GM23338 (cell line): ENCODE measurements around the gene TMC2. TPM values are rescaled to one million over a fixed set of nuclear protein-coding genes. Genes with fewer than 3 reads are reported as not detected.

ENCODE experiments used
- ATAC-seq: fragments of 200-7000 bp; cut with Tn5 transposase; 3 replicates; pipeline ENCODE4 v1.9.1; 2020
- DNase-seq: peaks from one replicate; pipeline ENCODE4 v3.0.0-alpha.2; 2015; ENCODE audit warnings: low spot score
- H2AFZ ChIP-seq: fragments of 200-600 bp; sonication (generic); 2 replicates; pipeline ENCODE4 v1.8.0; 2016; ENCODE audit warnings: antibody characterized with exemption, mild to moderate bottlenecking, moderate library complexity
- H3F3A ChIP-seq: fragments of 200-600 bp; sonication (generic); replicated peaks from 2 replicates; pipeline ENCODE4 v1.8.0; 2017; ENCODE audit warnings: antibody characterized with exemption, mixed run types, low read depth
- H3K27ac ChIP-seq: fragments of 200-600 bp; sonication (generic); 2 replicates; pipeline ENCODE4 v1.6.1; 2016; ENCODE audit warnings: low read depth
- H3K27me3 ChIP-seq: fragments of 200-600 bp; sonication (generic); 2 replicates; pipeline ENCODE4 v1.8.0; 2016; ENCODE audit warnings: mild to moderate bottlenecking, mixed run types, moderate library complexity; ENCODE audit not compliant: insufficient read depth
- H3K36me3 ChIP-seq: fragments of 200-600 bp; sonication (generic); 2 replicates; pipeline ENCODE4 v1.8.0; 2016; ENCODE audit warnings: mild to moderate bottlenecking; ENCODE audit not compliant: insufficient read depth
- H3K4me1 ChIP-seq: fragments of 200-600 bp; sonication (generic); 2 replicates; pipeline ENCODE4 v1.8.0; 2016; ENCODE audit warnings: mild to moderate bottlenecking, moderate library complexity; ENCODE audit not compliant: insufficient read depth
- H3K4me2 ChIP-seq: fragments of 200-600 bp; sonication (generic); 2 replicates; pipeline ENCODE4 v1.7.1; 2017; ENCODE audit warnings: mixed run types
- H3K4me3 ChIP-seq: fragments of 200-600 bp; sonication (generic); 2 replicates; pipeline ENCODE4 v1.6.1; 2016; ENCODE audit warnings: mixed run types
- H3K79me2 ChIP-seq: fragments of 200-600 bp; sonication (generic); replicated peaks from 2 replicates; pipeline ENCODE4 v1.8.0; 2017; ENCODE audit warnings: mild to moderate bottlenecking; ENCODE audit not compliant: insufficient read depth
- H3K9me2 ChIP-seq: fragments of 200-600 bp; sonication (generic); 2 replicates; pipeline ENCODE4 v1.8.0; 2017; ENCODE audit not compliant: insufficient read depth
- H4K20me1 ChIP-seq: fragments of 200-600 bp; sonication (generic); replicated peaks from 2 replicates; pipeline ENCODE4 v1.8.0; 2017; ENCODE audit warnings: mild to moderate bottlenecking; ENCODE audit not compliant: insufficient read depth
- H3K27ac Mint-ChIP-seq: 2 replicates; pipeline ENCODE4 v1.8.0; 2020; ENCODE audit warnings: inconsistent platforms, mild to moderate bottlenecking, moderate library complexity, mixed read lengths
- H3K27me3 Mint-ChIP-seq: 3 replicates; pipeline ENCODE4 v1.8.0; 2022; ENCODE audit warnings: low read depth, mild to moderate bottlenecking, moderate library complexity, mixed read lengths, inconsistent platforms; ENCODE audit not compliant: insufficient read depth, poor library complexity
- H3K36me3 Mint-ChIP-seq: 3 replicates; pipeline ENCODE4 v1.8.0; 2021; ENCODE audit warnings: low read depth, mild to moderate bottlenecking, inconsistent platforms, moderate library complexity, mixed read lengths
- H3K4me1 Mint-ChIP-seq: 3 replicates; pipeline ENCODE4 v1.8.0; 2020; ENCODE audit warnings: mild to moderate bottlenecking, inconsistent platforms, mixed read lengths
- H3K4me3 Mint-ChIP-seq: 3 replicates; pipeline ENCODE4 v1.8.0; 2021; ENCODE audit warnings: moderate library complexity, mild to moderate bottlenecking, inconsistent platforms, mixed read lengths
- H3K9me3 Mint-ChIP-seq: 3 replicates; pipeline ENCODE4 v1.8.0; 2020; ENCODE audit warnings: moderate library complexity, mild to moderate bottlenecking, inconsistent platforms, mixed read lengths
- CREB1 ChIP-seq: fragments of 250-450 bp; sonication (Bioruptor Pico); IDR thresholded peaks from 2 replicates; pipeline ENCODE4 v1.5.0; 2020; ENCODE audit warnings: low read depth, mild to moderate bottlenecking, moderate library complexity
- EZH2 ChIP-seq: fragments of 200-600 bp; sonication (generic); IDR thresholded peaks from one replicate; pipeline ENCODE4 v1.8.0; 2017; ENCODE audit warnings: antibody characterized with exemption, mild to moderate bottlenecking, low read depth; ENCODE audit not compliant: unreplicated experiment
- EZH2phosphoT487 ChIP-seq: fragments of 200-600 bp; sonication (generic); IDR thresholded peaks from one replicate; pipeline ENCODE4 v1.8.1; 2018; ENCODE audit warnings: antibody characterized with exemption; ENCODE audit not compliant: unreplicated experiment
- JUNB ChIP-seq: IDR thresholded peaks from one replicate; pipeline ENCODE4 v1.6.1; 2016; ENCODE audit warnings: antibody characterized with exemption; ENCODE audit not compliant: unreplicated experiment
- NANOG ChIP-seq: IDR thresholded peaks from 2 replicates; pipeline ENCODE4 v1.6.1; 2016; ENCODE audit warnings: antibody characterized with exemption, borderline replicate concordance
- POLR2AphosphoS5 ChIP-seq: IDR thresholded peaks from 2 replicates; pipeline ENCODE4 v1.6.1; 2016; ENCODE audit warnings: antibody characterized with exemption, low read depth
- STAT1 ChIP-seq: IDR thresholded peaks from one replicate; pipeline ENCODE4 v1.6.1; 2016; ENCODE audit warnings: antibody characterized with exemption; ENCODE audit not compliant: unreplicated experiment
- ZNF114 ChIP-seq: fragments of 250-450 bp; sonication (Bioruptor Pico); IDR thresholded peaks from 2 replicates; pipeline ENCODE4 v1.5.0; 2020; ENCODE audit warnings: mild to moderate bottlenecking, moderate library complexity
- ZNF331 ChIP-seq: fragments of 250-450 bp; sonication (Bioruptor Pico); IDR thresholded peaks from 2 replicates; pipeline ENCODE4 v1.5.0; 2020; ENCODE audit warnings: low read depth, mild to moderate bottlenecking, moderate library complexity
- polyA plus RNA-seq: library from polyadenylated mRNA; unstranded; fragments of >200 nt; fragmentation: Nextera tagmentation; extraction: Ambion mirVana; gene quantifications from 2 replicates; pipeline ENCODE4 v1.2.1, GENCODE V29; 2016
- total RNA-seq: library from RNA; depleted of rRNA; stranded (reverse); fragments of >200 nt; shearing (Covaris generic); gene quantifications from 2 replicates; pipeline ENCODE4 v1.2.3, GENCODE V29; 2014
- TF ChIP-seq, protein P1 (sequence below): IDR thresholded peaks from 2 replicates; pipeline ENCODE4 v1.6.1; 2016; ENCODE audit warnings: antibody characterized with exemption
- TF ChIP-seq, protein P2 (sequence below): IDR thresholded peaks from one replicate; pipeline ENCODE4 v1.6.1; 2018; ENCODE audit warnings: antibody characterized with exemption; ENCODE audit not compliant: unreplicated experiment
- TF ChIP-seq, protein P3 (sequence below), 2 experiments: fragments of 200-600 bp in 1 of 2; sonication (generic) in 1 of 2; conservative IDR thresholded peaks; 2 replicates each; pipeline versions ENCODE4 v1.5.1 to v1.6.1; 2016 to 2017; ENCODE audit warnings: antibody characterized with exemption in 2 of 2, low read depth in 2 of 2, mild to moderate bottlenecking in 2 of 2, moderate library complexity in 1 of 2
- TF ChIP-seq, protein P4 (sequence below): fragments of 250-450 bp; sonication (Bioruptor Pico); IDR thresholded peaks from 2 replicates; pipeline ENCODE4 v1.5.0; 2020; ENCODE audit warnings: mild to moderate bottlenecking, moderate library complexity

The TMC2 gene
- total and polyA plus RNA-seq, 2 experiments from 2014 or later = not detected

DNA sequence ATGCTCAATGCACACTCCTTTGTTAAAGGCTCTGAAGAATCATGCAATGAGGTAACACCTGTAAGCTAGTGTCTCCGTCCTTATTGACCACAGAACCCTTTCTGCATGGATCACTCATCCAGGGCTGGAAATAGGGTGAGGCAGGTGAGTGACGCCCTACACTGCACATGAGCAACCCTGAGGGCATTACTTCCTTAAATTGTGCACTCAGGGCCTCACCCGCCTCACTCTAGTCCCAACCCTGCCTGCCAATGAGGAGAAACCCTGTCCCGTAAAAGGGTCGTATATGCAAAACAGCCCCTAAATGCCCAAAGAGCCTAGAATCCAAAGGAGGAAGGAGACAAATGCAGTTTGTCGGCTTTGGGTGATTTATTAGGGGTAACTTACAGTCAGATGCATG lies 82.4 kb downstream of the TMC2 start:
- Mint-ChIP-seq H3K4me1 (no peaks in the 10 kb centered on the region), H3K27me3 (peaks cover 12% of the 10 kb centered on the region), H3K9me3 (no peaks in the 10 kb centered on the region; the same call in 2 of the 3 replicates), H3K4me3 (no peak overlapping the region), H3K36me3 (no peaks in the 10 kb centered on the region), H3K27ac (no peak overlapping the region)
- no peaks in the 10 kb centered on the region for H3K36me3 ChIP-seq
- 0 out of 2 replicates have a peak, but pooled peaks cover 2% of the 10 kb centered on the region for H3K9me2 ChIP-seq
- DNase-seq = no peak
- H3K4me2 ChIP-seq = no peak overlapping the region
- H3K79me2 ChIP-seq = no peaks in the 10 kb centered on the region
- H3F3A ChIP-seq = no peaks in the 10 kb centered on the region
- no peaks in the 10 kb centered on the region for H3K4me1 ChIP-seq
- TF ChIP-seq JUNB (no peak), ZNF331 (CRISPR knock-in tag) (no peak), POLR2AphosphoS5 (no peak), NANOG (no peak), STAT1 (no peak), EZH2phosphoT487 (no peak), CREB1 (no peak), ZNF114 (CRISPR knock-in tag) (no peak), EZH2 (no peak)
- TF ChIP-seq, protein P1, sequence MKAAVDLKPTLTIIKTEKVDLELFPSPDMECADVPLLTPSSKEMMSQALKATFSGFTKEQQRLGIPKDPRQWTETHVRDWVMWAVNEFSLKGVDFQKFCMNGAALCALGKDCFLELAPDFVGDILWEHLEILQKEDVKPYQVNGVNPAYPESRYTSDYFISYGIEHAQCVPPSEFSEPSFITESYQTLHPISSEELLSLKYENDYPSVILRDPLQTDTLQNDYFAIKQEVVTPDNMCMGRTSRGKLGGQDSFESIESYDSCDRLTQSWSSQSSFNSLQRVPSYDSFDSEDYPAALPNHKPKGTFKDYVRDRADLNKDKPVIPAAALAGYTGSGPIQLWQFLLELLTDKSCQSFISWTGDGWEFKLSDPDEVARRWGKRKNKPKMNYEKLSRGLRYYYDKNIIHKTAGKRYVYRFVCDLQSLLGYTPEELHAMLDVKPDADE = no peak
- TF ChIP-seq, protein P2, sequence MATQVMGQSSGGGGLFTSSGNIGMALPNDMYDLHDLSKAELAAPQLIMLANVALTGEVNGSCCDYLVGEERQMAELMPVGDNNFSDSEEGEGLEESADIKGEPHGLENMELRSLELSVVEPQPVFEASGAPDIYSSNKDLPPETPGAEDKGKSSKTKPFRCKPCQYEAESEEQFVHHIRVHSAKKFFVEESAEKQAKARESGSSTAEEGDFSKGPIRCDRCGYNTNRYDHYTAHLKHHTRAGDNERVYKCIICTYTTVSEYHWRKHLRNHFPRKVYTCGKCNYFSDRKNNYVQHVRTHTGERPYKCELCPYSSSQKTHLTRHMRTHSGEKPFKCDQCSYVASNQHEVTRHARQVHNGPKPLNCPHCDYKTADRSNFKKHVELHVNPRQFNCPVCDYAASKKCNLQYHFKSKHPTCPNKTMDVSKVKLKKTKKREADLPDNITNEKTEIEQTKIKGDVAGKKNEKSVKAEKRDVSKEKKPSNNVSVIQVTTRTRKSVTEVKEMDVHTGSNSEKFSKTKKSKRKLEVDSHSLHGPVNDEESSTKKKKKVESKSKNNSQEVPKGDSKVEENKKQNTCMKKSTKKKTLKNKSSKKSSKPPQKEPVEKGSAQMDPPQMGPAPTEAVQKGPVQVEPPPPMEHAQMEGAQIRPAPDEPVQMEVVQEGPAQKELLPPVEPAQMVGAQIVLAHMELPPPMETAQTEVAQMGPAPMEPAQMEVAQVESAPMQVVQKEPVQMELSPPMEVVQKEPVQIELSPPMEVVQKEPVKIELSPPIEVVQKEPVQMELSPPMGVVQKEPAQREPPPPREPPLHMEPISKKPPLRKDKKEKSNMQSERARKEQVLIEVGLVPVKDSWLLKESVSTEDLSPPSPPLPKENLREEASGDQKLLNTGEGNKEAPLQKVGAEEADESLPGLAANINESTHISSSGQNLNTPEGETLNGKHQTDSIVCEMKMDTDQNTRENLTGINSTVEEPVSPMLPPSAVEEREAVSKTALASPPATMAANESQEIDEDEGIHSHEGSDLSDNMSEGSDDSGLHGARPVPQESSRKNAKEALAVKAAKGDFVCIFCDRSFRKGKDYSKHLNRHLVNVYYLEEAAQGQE = no peak
- TF ChIP-seq, protein P3, sequence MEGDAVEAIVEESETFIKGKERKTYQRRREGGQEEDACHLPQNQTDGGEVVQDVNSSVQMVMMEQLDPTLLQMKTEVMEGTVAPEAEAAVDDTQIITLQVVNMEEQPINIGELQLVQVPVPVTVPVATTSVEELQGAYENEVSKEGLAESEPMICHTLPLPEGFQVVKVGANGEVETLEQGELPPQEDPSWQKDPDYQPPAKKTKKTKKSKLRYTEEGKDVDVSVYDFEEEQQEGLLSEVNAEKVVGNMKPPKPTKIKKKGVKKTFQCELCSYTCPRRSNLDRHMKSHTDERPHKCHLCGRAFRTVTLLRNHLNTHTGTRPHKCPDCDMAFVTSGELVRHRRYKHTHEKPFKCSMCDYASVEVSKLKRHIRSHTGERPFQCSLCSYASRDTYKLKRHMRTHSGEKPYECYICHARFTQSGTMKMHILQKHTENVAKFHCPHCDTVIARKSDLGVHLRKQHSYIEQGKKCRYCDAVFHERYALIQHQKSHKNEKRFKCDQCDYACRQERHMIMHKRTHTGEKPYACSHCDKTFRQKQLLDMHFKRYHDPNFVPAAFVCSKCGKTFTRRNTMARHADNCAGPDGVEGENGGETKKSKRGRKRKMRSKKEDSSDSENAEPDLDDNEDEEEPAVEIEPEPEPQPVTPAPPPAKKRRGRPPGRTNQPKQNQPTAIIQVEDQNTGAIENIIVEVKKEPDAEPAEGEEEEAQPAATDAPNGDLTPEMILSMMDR (conservative IDR thresholded peaks at IDR 0.05; ENCODE audit: low read depth in 2 of 2) = no peak
- TF ChIP-seq, protein P4, sequence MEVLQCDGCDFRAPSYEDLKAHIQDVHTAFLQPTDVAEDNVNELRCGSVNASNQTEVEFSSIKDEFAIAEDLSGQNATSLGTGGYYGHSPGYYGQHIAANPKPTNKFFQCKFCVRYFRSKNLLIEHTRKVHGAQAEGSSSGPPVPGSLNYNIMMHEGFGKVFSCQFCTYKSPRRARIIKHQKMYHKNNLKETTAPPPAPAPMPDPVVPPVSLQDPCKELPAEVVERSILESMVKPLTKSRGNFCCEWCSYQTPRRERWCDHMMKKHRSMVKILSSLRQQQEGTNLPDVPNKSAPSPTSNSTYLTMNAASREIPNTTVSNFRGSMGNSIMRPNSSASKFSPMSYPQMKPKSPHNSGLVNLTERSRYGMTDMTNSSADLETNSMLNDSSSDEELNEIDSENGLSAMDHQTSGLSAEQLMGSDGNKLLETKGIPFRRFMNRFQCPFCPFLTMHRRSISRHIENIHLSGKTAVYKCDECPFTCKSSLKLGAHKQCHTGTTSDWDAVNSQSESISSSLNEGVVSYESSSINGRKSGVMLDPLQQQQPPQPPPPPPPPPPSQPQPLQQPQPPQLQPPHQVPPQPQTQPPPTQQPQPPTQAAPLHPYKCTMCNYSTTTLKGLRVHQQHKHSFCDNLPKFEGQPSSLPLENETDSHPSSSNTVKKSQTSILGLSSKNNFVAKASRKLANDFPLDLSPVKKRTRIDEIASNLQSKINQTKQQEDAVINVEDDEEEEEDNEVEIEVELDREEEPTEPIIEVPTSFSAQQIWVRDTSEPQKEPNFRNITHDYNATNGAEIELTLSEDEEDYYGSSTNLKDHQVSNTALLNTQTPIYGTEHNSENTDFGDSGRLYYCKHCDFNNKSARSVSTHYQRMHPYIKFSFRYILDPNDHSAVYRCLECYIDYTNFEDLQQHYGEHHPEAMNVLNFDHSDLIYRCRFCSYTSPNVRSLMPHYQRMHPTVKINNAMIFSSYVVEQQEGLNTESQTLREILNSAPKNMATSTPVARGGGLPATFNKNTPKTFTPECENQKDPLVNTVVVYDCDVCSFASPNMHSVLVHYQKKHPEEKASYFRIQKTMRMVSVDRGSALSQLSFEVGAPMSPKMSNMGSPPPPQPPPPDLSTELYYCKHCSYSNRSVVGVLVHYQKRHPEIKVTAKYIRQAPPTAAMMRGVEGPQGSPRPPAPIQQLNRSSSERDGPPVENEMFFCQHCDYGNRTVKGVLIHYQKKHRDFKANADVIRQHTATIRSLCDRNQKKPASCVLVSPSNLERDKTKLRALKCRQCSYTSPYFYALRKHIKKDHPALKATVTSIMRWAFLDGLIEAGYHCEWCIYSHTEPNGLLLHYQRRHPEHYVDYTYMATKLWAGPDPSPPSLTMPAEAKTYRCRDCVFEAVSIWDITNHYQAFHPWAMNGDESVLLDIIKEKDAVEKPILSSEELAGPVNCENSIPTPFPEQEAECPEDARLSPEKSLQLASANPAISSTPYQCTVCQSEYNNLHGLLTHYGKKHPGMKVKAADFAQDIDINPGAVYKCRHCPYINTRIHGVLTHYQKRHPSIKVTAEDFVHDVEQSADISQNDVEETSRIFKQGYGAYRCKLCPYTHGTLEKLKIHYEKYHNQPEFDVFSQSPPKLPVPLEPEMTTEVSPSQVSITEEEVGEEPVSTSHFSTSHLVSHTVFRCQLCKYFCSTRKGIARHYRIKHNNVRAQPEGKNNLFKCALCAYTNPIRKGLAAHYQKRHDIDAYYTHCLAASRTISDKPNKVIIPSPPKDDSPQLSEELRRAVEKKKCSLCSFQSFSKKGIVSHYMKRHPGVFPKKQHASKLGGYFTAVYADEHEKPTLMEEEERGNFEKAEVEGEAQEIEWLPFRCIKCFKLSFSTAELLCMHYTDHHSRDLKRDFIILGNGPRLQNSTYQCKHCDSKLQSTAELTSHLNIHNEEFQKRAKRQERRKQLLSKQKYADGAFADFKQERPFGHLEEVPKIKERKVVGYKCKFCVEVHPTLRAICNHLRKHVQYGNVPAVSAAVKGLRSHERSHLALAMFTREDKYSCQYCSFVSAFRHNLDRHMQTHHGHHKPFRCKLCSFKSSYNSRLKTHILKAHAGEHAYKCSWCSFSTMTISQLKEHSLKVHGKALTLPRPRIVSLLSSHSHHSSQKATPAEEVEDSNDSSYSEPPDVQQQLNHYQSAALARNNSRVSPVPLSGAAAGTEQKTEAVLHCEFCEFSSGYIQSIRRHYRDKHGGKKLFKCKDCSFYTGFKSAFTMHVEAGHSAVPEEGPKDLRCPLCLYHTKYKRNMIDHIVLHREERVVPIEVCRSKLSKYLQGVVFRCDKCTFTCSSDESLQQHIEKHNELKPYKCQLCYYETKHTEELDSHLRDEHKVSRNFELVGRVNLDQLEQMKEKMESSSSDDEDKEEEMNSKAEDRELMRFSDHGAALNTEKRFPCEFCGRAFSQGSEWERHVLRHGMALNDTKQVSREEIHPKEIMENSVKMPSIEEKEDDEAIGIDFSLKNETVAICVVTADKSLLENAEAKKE (CRISPR knock-in tag) = no peak
- H3K27me3 ChIP-seq = no peaks in the 10 kb centered on the region
- no peaks in the 10 kb centered on the region for H4K20me1 ChIP-seq
- no peak overlapping the region for H2AFZ ChIP-seq
- no peak for ATAC-seq
- no peak overlapping the region for H3K4me3 ChIP-seq
- H3K27ac ChIP-seq = no peak overlapping the region
